K562 (cell line): ENCODE measurements around the gene MITF. TPM values are rescaled to one million over a fixed set of nuclear protein-coding genes. Genes with fewer than 3 reads are reported as not detected.

Source experiments
- ATAC-seq: fragments of 200-7000 bp; cut with Tn5 transposase; 3 replicates; pipeline ENCODE4 v1.9.1; 2020; ENCODE audit warnings: moderate library complexity
- BruUV-seq: library from RNA; stranded (reverse); fragments of 400-500 nt; replicated peaks from 2 replicates; lab custom pipeline; 2021; lab: Mats Ljungman, UMichigan
- CTCF ChIA-PET: fragments of 300-600 bp; formaldehyde crosslinking; extraction: SDS; loops from one replicate; lab custom pipeline; 2021; ENCODE audit warnings: low intra/inter-chr PET ratio; lab: Yijun Ruan, JAX
- POLR2A ChIA-PET: fragments of 300-600, 350-650 bp; sonication (Branson Sonifier 250); formaldehyde crosslinking; extraction: SDS; loops from one replicate; lab custom pipeline; 2021; ENCODE audit warnings: antibody characterized with exemption, inconsistent platforms; lab: Yijun Ruan, JAX
- DNase-seq, 4 experiments: peaks; one replicate each; pipeline versions ENCODE4 v3.0.0 to v3.0.0-alpha.2; 2011 to 2018; ENCODE audit warnings: low spot score in 3 of 4, mixed read lengths in 3 of 4; ENCODE audit errors: extremely low read depth in 1 of 4
- FAIRE-seq: peaks from 2 replicates; lab custom pipeline; 2011; peaks lifted over from hg19 to GRCh38; lab: Jason Lieb, UNC
- H2AFZ ChIP-seq: 2 replicates; pipeline ENCODE4 v1.6.0; 2011; ENCODE audit warnings: low read depth, low read length, control low read depth, inconsistent platforms
- H3K27ac ChIP-seq: fragments of 200-600 bp; 3 replicates; pipeline ENCODE4 v1.8.0; 2011; ENCODE audit warnings: low read depth, mild to moderate bottlenecking, control low read depth, inconsistent platforms, low read length, moderate library complexity, mixed read lengths; ENCODE audit errors: extremely low read depth
- H3K27me3 ChIP-seq, 2 experiments: fragments of 300-600 bp in 1 of 2; 2 replicates in 1 of 2; 3 replicates in 1 of 2; pipeline versions ENCODE4 v1.6.0 to v1.8.0; 2011; ENCODE audit warnings: inconsistent platforms in 2 of 2, low read length in 2 of 2, mild to moderate bottlenecking in 1 of 2, mixed read lengths in 1 of 2, moderate library complexity in 1 of 2; ENCODE audit not compliant: control insufficient read depth in 2 of 2, insufficient read depth in 2 of 2
- H3K36me3 ChIP-seq: fragments of 300-600 bp; 3 replicates; pipeline ENCODE4 v1.8.0; 2011; ENCODE audit warnings: mild to moderate bottlenecking, low read length, inconsistent platforms; ENCODE audit not compliant: control insufficient read depth, insufficient read depth
- H3K4me1 ChIP-seq, 2 experiments: fragments of 200-600 bp in 1 of 2; replicated peaks in 1 of 2; 2 replicates in 1 of 2; 3 replicates in 1 of 2; pipeline versions ENCODE4 v1.5.1 to v1.8.0; 2011; ENCODE audit warnings: inconsistent platforms in 2 of 2, low read length in 2 of 2, mild to moderate bottlenecking in 1 of 2, mixed read lengths in 1 of 2, moderate library complexity in 1 of 2; ENCODE audit not compliant: control insufficient read depth in 2 of 2, insufficient read depth in 2 of 2
- H3K4me2 ChIP-seq: 2 replicates; pipeline ENCODE4 v1.6.1; 2011; ENCODE audit warnings: low read length, control low read depth, inconsistent platforms, mixed read lengths; ENCODE audit not compliant: insufficient read depth
- H3K4me3 ChIP-seq: fragments of 200-600 bp; sonication (generic), shearing (Covaris generic); 2 replicates; pipeline ENCODE4 v1.5.1; 2016; ENCODE audit warnings: control low read depth, inconsistent platforms
- H3K79me2 ChIP-seq: fragments of 200-600 bp; 3 replicates; pipeline ENCODE4 v1.8.0; 2011; ENCODE audit warnings: low read length, inconsistent platforms; ENCODE audit not compliant: control insufficient read depth, insufficient read depth
- H3K9ac ChIP-seq, 2 experiments: 2 replicates each; pipeline versions ENCODE4 v1.6.0 to v1.6.1; 2011; ENCODE audit warnings: low read depth in 2 of 2, low read length in 2 of 2, control low read depth in 1 of 2, inconsistent platforms in 1 of 2, mild to moderate bottlenecking in 1 of 2, mixed read lengths in 1 of 2; ENCODE audit not compliant: insufficient read depth in 1 of 2
- H3K9me1 ChIP-seq: one replicate; pipeline ENCODE4 v1.6.0; 2011; ENCODE audit warnings: inconsistent platforms, mild to moderate bottlenecking, low read length, moderate library complexity; ENCODE audit not compliant: control insufficient read depth, insufficient read depth
- H3K9me3 ChIP-seq: replicated peaks from 2 replicates; pipeline ENCODE4 v1.5.1; 2011; ENCODE audit warnings: low read depth, low read length, inconsistent platforms; ENCODE audit not compliant: control insufficient read depth, insufficient read depth
- H4K20me1 ChIP-seq: replicated peaks from 2 replicates; pipeline ENCODE4 v1.6.1; 2011; ENCODE audit warnings: low read length, inconsistent platforms, mixed read lengths; ENCODE audit not compliant: control insufficient read depth, insufficient read depth
- CEBPB ChIP-seq: fragments of 450-650 bp; IDR thresholded peaks from 2 replicates; pipeline ENCODE4 v1.6.1; 2016; ENCODE audit warnings: missing genetic modification characterization, missing compliant biosample characterization
- ESRRB ChIP-seq: fragments of 250-450 bp; sonication (Bioruptor Pico); IDR thresholded peaks from 2 replicates; pipeline ENCODE4 v1.5.0; 2020; ENCODE audit warnings: mild to moderate bottlenecking, moderate library complexity, borderline replicate concordance
- FOXK1 ChIP-seq: sonication (generic); formaldehyde crosslinking; IDR thresholded peaks from 2 replicates; pipeline ENCODE4 v1.8.0; 2022; ENCODE audit warnings: missing genetic modification reagents, mild to moderate bottlenecking, borderline replicate concordance
- KLF10 ChIP-seq: fragments of 250-450 bp; sonication (Bioruptor Pico); IDR thresholded peaks from 2 replicates; pipeline ENCODE4 v1.6.1; 2021; ENCODE audit warnings: matching md5 sums
- LCOR ChIP-seq: sonication (generic); formaldehyde crosslinking; IDR thresholded peaks from 2 replicates; pipeline ENCODE4 v1.8.0; 2022; ENCODE audit warnings: mild to moderate bottlenecking, missing genetic modification reagents
- MEIS2 ChIP-seq: fragments of 450-650 bp; IDR thresholded peaks from 2 replicates; pipeline ENCODE4 v1.6.1; 2014; ENCODE audit warnings: mild to moderate bottlenecking; ENCODE audit not compliant: partially characterized antibody
- MYC ChIP-seq, 2 experiments: fragments of 250-450 bp in 1 of 2; sonication (Bioruptor Pico) in 1 of 2; IDR thresholded peaks; 2 replicates each; pipeline versions ENCODE4 v1.5.1 to v1.6.1; 2012 to 2021; ENCODE audit warnings: low read depth in 2 of 2, borderline replicate concordance in 1 of 2, improper control_type of control experiment in 1 of 2, low read length in 1 of 2, mild to moderate bottlenecking in 1 of 2, moderate library complexity in 1 of 2
- NBN ChIP-seq: fragments of 450-650 bp; IDR thresholded peaks from 2 replicates; pipeline ENCODE4 v1.6.1; 2016; ENCODE audit warnings: low read depth, mild to moderate bottlenecking
- NCOA4 ChIP-seq: fragments of 450-650 bp; IDR thresholded peaks from 2 replicates; pipeline ENCODE4 v1.6.1; 2018; ENCODE audit warnings: mild to moderate bottlenecking; ENCODE audit not compliant: partially characterized antibody
- NFE2 ChIP-seq: IDR thresholded peaks from 2 replicates; pipeline ENCODE4 v1.6.1; 2014; ENCODE audit warnings: antibody characterized with exemption, low read depth
- NR2C1 ChIP-seq, 2 experiments: fragments of 450-650 bp; IDR thresholded peaks; 2 replicates each; pipeline ENCODE4 v1.6.1; 2017; ENCODE audit warnings: mild to moderate bottlenecking in 2 of 2, antibody characterized with exemption in 1 of 2, inconsistent platforms in 1 of 2, missing compliant biosample characterization in 1 of 2, missing genetic modification characterization in 1 of 2
- POU5F1 ChIP-seq: fragments of 150-350 bp; IDR thresholded peaks from 2 replicates; pipeline ENCODE4 v1.6.1; 2014; ENCODE audit warnings: borderline replicate concordance, low read length, low read depth, mild to moderate bottlenecking; ENCODE audit not compliant: partially characterized antibody
- RUNX1 ChIP-seq: sonication (generic); IDR thresholded peaks from 2 replicates; pipeline ENCODE4 v1.6.1; 2016; ENCODE audit warnings: antibody characterized with exemption, low read depth
- SAFB ChIP-seq: fragments of 200-400 bp; formaldehyde crosslinking; IDR thresholded peaks from 2 replicates; pipeline ENCODE4 v1.6.1; 2017; ENCODE audit warnings: low read depth, low read length, borderline replicate concordance
- SIRT6 ChIP-seq: IDR thresholded peaks from one replicate; pipeline ENCODE4 v1.6.1; 2012; ENCODE audit warnings: low read depth, mild to moderate bottlenecking, control low read depth, inconsistent platforms, low read length, moderate library complexity
- SMARCC2 ChIP-seq: fragments of 450-650 bp; IDR thresholded peaks from 2 replicates; pipeline ENCODE4 v1.6.1; 2017; ENCODE audit warnings: antibody characterized with exemption, moderate library complexity, mild to moderate bottlenecking, low read depth
- SMC3 ChIP-seq: conservative IDR thresholded peaks from 2 replicates; pipeline ENCODE4 v1.6.1; 2011; ENCODE audit warnings: low read depth, low read length, improper control_type of control experiment; ENCODE audit not compliant: insufficient read depth
- TRIM28 ChIP-seq: fragments of 450-650 bp; IDR thresholded peaks from 2 replicates; pipeline ENCODE4 v1.6.1; 2017
- YBX1 ChIP-seq: fragments of 450-650 bp; IDR thresholded peaks from 2 replicates; pipeline ENCODE4 v1.7.1; 2016; ENCODE audit warnings: mild to moderate bottlenecking
- ZNF551 ChIP-seq: fragments of 250-450 bp; sonication (Bioruptor Pico); IDR thresholded peaks from 2 replicates; pipeline ENCODE4 v1.5.0; 2021; ENCODE audit warnings: mild to moderate bottlenecking, moderate library complexity
- ZNF79 ChIP-seq: fragments of 250-450 bp; sonication (Bioruptor Pico); IDR thresholded peaks from 2 replicates; pipeline ENCODE4 v1.4.0; 2020; ENCODE audit warnings: low read depth, mild to moderate bottlenecking, moderate library complexity
- WGBS: fragments of 100-300 bp; shearing (Covaris generic); methylation state at CpG from one replicate; pipeline ENCODE4 v1.1.6; 2016; ENCODE audit warnings: low coverage, mixed read lengths; ENCODE audit not compliant: insufficient coverage; ENCODE audit errors: missing lambda C conversion rate; 5-methylcytosine and 5-hydroxymethylcytosine counted together
- in situ Hi-C: fragments of 300-500 bp; cut with MboI; formaldehyde crosslinking; loops from 4 replicates; pipeline ENCODE4 v1.15.0; 2018; ENCODE audit warnings: inconsistent platforms, mixed read lengths
- intact Hi-C: fragments of 100-400 bp; cut with micrococcal nuclease; formaldehyde crosslinking; loops from 2 replicates; pipeline ENCODE4 v1.14.2; 2022
- polyA plus RNA-seq, 8 experiments: library from polyadenylated mRNA; depleted of rRNA in 4 of 8; stranded (reverse) in 5 of 8; unstranded in 3 of 8; fragments of >200 nt; fragmentation: Nextera tagmentation in 2 of 8; fragmentation: Illumina TruSeq in 1 of 8; extraction: Ambion mirVana in 2 of 8; extraction: Trizol in 1 of 8; gene quantifications; 2 replicates each; pipeline versions ENCODE4 v1.2.1 to v1.2.3, GENCODE V29; 2011 to 2014; ENCODE audit warnings: inconsistent platforms in 1 of 8, missing spikeins in 1 of 8
- total RNA-seq, 7 experiments: library from RNA; depleted of rRNA in 6 of 7; stranded (reverse); fragments of >200 nt in 6 of 7; fragmentation: Illumina TruSeq in 2 of 7; extraction: Trizol in 2 of 7; gene quantifications; 2 replicates each; pipeline versions ENCODE4 v1.2.1 to v1.2.3, GENCODE V29; 2011 to 2021; ENCODE audit warnings: low replicate concordance in 1 of 7
- TF ChIP-seq, protein P1 (sequence below): fragments of 250-450 bp; sonication (Bioruptor Pico); IDR thresholded peaks from 2 replicates; pipeline ENCODE4 v1.8.0; 2022; ENCODE audit warnings: inconsistent platforms

MITF gene
- total and polyA plus RNA-seq, 9 of the 15 experiments (the other 6 are each of a cell fraction or from before 2014, with no cell fraction given), result 5.6 to 14.9 (median 11.1) TPM

DNA sequence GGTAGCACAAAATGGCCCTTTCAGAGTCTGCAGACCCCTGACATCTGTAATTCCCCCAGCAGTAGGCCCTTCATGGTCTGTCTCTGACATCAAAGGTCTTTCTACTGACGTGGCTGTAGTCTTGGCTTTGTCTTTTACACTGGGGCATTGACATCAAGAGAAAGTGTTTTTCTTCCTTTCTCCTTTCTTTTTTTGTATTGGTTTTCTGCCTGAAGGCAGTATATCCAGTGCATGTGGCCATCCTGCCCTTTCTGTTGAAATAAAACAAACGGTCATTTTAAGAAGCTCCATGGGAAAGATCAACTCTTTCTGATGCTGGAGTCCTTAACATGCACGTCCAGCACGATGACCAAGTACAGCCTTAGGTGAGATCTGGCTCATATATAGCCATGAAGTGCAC lies 153.4 kb downstream of the MITF start (continued):
- no peak for TF ChIP-seq ZNF79 (CRISPR knock-in tag)
- TF ChIP-seq NFE2, result no peak
- no peak for TF ChIP-seq KLF10 (CRISPR knock-in tag)

DNA sequence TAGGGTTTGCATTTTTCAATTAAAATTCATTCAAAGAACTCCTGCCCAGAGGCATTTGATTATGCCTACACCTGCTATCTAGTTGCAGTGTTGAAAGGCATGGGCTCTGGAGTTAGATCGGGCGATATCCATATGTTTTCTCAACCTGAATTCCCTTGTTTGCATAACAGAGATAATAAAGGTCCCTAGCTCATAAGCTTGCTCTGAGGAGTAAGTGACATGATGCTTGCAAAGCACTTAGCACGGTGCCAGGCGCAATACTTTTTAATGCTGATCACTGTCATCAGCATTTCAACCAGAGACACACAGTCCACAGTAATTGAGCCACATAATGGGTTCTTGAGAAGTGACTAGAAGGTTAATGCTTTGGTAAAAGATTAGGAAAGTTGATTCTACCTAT lies 154.0 kb downstream of the MITF start:
- Histone ChIP-seq H3K9ac (no peak overlapping the region), H3K4me1 (no peaks in the 10 kb centered on the region), H3K4me3 (no peak overlapping the region), H2AFZ (no peak overlapping the region), H3K27me3 (no peaks in the 10 kb centered on the region), H3K9me1 (no peaks in the 10 kb centered on the region), H3K9me3 (no peaks in the 10 kb centered on the region), H3K36me3 (no peaks in the 10 kb centered on the region), H3K79me2 (no peaks in the 10 kb centered on the region; the same call in 2 of the 3 replicates), H3K27ac (no peak overlapping the region), H3K4me2 (no peak overlapping the region), H4K20me1 (no peaks in the 10 kb centered on the region)
- FAIRE-seq, result no peak
- ChIA-PET POLR2A (no interaction called here), CTCF (no interaction called here)
- DNase-seq, result no peak
- no peak for ATAC-seq
- no TSS peak for BruUV-seq
- in situ Hi-C loops (no loop called here), intact Hi-C loops (no loop called here)
- WGBS, result 69% methylated on average over 4 of the region's 4 CpGs
- TF ChIP-seq NR2C1 (IDR thresholded peaks at IDR 0.05) (no peak), NR2C1 (tag; IDR thresholded peaks at IDR 0.05) (no peak), YBX1 (no peak), SIRT6 (no peak), NBN (no peak), LCOR (no peak), POU5F1 (no peak), NCOA4 (no peak), RUNX1 (no peak), MYC (IDR thresholded peaks at IDR 0.05; ENCODE audit: low read depth, low read length) (no peak), MYC (CRISPR knock-in tag; IDR thresholded peaks at IDR 0.05; ENCODE audit: borderline replicate concordance, low read depth) (no peak), ESRRB (CRISPR knock-in tag) (no peak), CEBPB (tag) (no peak), ZNF551 (CRISPR knock-in tag) (no peak), SAFB (no peak), SMC3 (no peak), FOXK1 (CRISPR knock-in tag) (no peak), TRIM28 (no peak), MEIS2 (no peak), SMARCC2 (no peak)
- TF ChIP-seq, protein P1, sequence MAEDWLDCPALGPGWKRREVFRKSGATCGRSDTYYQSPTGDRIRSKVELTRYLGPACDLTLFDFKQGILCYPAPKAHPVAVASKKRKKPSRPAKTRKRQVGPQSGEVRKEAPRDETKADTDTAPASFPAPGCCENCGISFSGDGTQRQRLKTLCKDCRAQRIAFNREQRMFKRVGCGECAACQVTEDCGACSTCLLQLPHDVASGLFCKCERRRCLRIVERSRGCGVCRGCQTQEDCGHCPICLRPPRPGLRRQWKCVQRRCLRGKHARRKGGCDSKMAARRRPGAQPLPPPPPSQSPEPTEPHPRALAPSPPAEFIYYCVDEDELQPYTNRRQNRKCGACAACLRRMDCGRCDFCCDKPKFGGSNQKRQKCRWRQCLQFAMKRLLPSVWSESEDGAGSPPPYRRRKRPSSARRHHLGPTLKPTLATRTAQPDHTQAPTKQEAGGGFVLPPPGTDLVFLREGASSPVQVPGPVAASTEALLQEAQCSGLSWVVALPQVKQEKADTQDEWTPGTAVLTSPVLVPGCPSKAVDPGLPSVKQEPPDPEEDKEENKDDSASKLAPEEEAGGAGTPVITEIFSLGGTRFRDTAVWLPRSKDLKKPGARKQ (CRISPR knock-in tag), result no peak
